Mesenchymal stem cell (in vitro differentiated cells and primary cell): ENCODE data around the gene KRT71.
A peak's percentile ranks its signal among the peaks of the same experiment; 100 is the strongest.

Source experiments
- DNase-seq: peaks from one replicate; pipeline ENCODE4 v3.0.0-alpha.2; 2013
- H2AFZ ChIP-seq: one replicate; pipeline ENCODE4 v1.6.1; 2013; ENCODE audit warnings: low read depth, mild to moderate bottlenecking, control low read depth, inconsistent platforms, low read length, moderate library complexity
- H2AK5ac ChIP-seq: 2 replicates; pipeline ENCODE4 v1.6.1; 2013; ENCODE audit warnings: low read length, moderate library complexity, mild to moderate bottlenecking, inconsistent platforms; ENCODE audit not compliant: severe bottlenecking
- H2BK120ac ChIP-seq: one replicate; pipeline ENCODE4 v1.6.1; 2013; ENCODE audit warnings: low read depth, mild to moderate bottlenecking, inconsistent platforms, low read length, moderate library complexity
- H2BK12ac ChIP-seq, 2 experiments: one replicate each; pipeline ENCODE4 v1.6.1; 2013; ENCODE audit warnings: inconsistent platforms in 2 of 2, low read length in 2 of 2, mild to moderate bottlenecking in 2 of 2, moderate library complexity in 2 of 2, control low read depth in 1 of 2
- H2BK15ac ChIP-seq: one replicate; pipeline ENCODE4 v1.6.1; 2013; ENCODE audit warnings: mild to moderate bottlenecking, low read depth, inconsistent platforms; ENCODE audit not compliant: poor library complexity, severe bottlenecking
- H2BK5ac ChIP-seq: 2 replicates; pipeline ENCODE4 v1.6.1; 2013; ENCODE audit warnings: low read depth, mild to moderate bottlenecking, low read length, control low read depth, inconsistent platforms; ENCODE audit not compliant: poor library complexity, severe bottlenecking
- H3K14ac ChIP-seq, 2 experiments: one replicate each; pipeline ENCODE4 v1.6.1; 2013; ENCODE audit warnings: inconsistent platforms in 2 of 2, low read length in 2 of 2, control low read depth in 1 of 2, mild to moderate bottlenecking in 1 of 2, moderate library complexity in 1 of 2
- H3K18ac ChIP-seq, 2 experiments: one replicate each; pipeline ENCODE4 v1.6.1; 2013; ENCODE audit warnings: inconsistent platforms in 2 of 2, low read length in 2 of 2, control low read depth in 1 of 2, low read depth in 1 of 2, mild to moderate bottlenecking in 1 of 2
- H3K23ac ChIP-seq, 2 experiments: one replicate each; pipeline ENCODE4 v1.6.1; 2013; ENCODE audit warnings: inconsistent platforms in 2 of 2, low read length in 2 of 2, mild to moderate bottlenecking in 2 of 2, moderate library complexity in 2 of 2, control low read depth in 1 of 2
- H3K27ac ChIP-seq: 2 replicates; pipeline ENCODE4 v1.5.1; 2013; ENCODE audit warnings: mild to moderate bottlenecking, moderate library complexity, low read length, control low read depth, inconsistent platforms; ENCODE audit not compliant: poor library complexity, severe bottlenecking
- H3K27me3 ChIP-seq, 2 experiments: 2 replicates each; pipeline versions ENCODE4 v1.6.1 to v1.7.0; 2013; ENCODE audit warnings: low read length in 2 of 2, mild to moderate bottlenecking in 2 of 2, moderate library complexity in 2 of 2, control low read depth in 1 of 2, inconsistent platforms in 1 of 2; ENCODE audit not compliant: control insufficient read depth in 1 of 2, insufficient read depth in 1 of 2
- H3K36me3 ChIP-seq, 2 experiments: 2 replicates each; pipeline versions ENCODE4 v1.6.1 to v1.7.0; 2013; ENCODE audit warnings: low read length in 2 of 2, control low read depth in 1 of 2, inconsistent platforms in 1 of 2, low read depth in 1 of 2, mild to moderate bottlenecking in 1 of 2; ENCODE audit not compliant: insufficient read depth in 2 of 2, control insufficient read depth in 1 of 2
- H3K4ac ChIP-seq, 2 experiments: one replicate each; pipeline ENCODE4 v1.6.1; 2013; ENCODE audit warnings: inconsistent platforms in 2 of 2, low read length in 2 of 2, mild to moderate bottlenecking in 2 of 2, moderate library complexity in 2 of 2, control low read depth in 1 of 2, low read depth in 1 of 2
- H3K4me1 ChIP-seq: 2 replicates; pipeline ENCODE4 v1.6.1; 2013; ENCODE audit warnings: low read depth, low read length, control low read depth; ENCODE audit not compliant: control insufficient read depth, insufficient read depth
- H3K4me2 ChIP-seq: 2 replicates; pipeline ENCODE4 v1.6.1; 2013; ENCODE audit warnings: low read length, mild to moderate bottlenecking, inconsistent platforms; ENCODE audit not compliant: poor library complexity, severe bottlenecking
- H3K4me3 ChIP-seq, 2 experiments: 2 replicates each; pipeline versions ENCODE4 v1.5.1 to v1.7.0; 2013; ENCODE audit warnings: low read length in 2 of 2, mild to moderate bottlenecking in 2 of 2, control low read depth in 1 of 2, low read depth in 1 of 2; ENCODE audit not compliant: insufficient read depth in 1 of 2
- H3K79me1 ChIP-seq: replicated peaks from 2 replicates; pipeline ENCODE4 v1.6.1; 2013; ENCODE audit warnings: mild to moderate bottlenecking, control low read depth, low read length, inconsistent platforms; ENCODE audit not compliant: poor library complexity, severe bottlenecking
- H3K9ac ChIP-seq: 2 replicates; pipeline ENCODE4 v1.7.0; 2013; ENCODE audit warnings: mild to moderate bottlenecking, low read length, moderate library complexity
- H3K9me3 ChIP-seq: 2 replicates; pipeline ENCODE4 v1.7.0; 2013; ENCODE audit warnings: mild to moderate bottlenecking, low read length; ENCODE audit not compliant: control insufficient read depth
- H4K8ac ChIP-seq: one replicate; pipeline ENCODE4 v1.6.1; 2013; ENCODE audit warnings: inconsistent platforms, mild to moderate bottlenecking, low read length, moderate library complexity
- H4K91ac ChIP-seq: one replicate; pipeline ENCODE4 v1.6.1; 2013; ENCODE audit warnings: mild to moderate bottlenecking, low read length, inconsistent platforms
- WGBS: methylation state at CpG from one replicate; pipeline ENCODE4 v1.1.7; 2013; ENCODE audit warnings: mixed read lengths; 5-methylcytosine and 5-hydroxymethylcytosine counted together

Gene KRT71

DNA sequence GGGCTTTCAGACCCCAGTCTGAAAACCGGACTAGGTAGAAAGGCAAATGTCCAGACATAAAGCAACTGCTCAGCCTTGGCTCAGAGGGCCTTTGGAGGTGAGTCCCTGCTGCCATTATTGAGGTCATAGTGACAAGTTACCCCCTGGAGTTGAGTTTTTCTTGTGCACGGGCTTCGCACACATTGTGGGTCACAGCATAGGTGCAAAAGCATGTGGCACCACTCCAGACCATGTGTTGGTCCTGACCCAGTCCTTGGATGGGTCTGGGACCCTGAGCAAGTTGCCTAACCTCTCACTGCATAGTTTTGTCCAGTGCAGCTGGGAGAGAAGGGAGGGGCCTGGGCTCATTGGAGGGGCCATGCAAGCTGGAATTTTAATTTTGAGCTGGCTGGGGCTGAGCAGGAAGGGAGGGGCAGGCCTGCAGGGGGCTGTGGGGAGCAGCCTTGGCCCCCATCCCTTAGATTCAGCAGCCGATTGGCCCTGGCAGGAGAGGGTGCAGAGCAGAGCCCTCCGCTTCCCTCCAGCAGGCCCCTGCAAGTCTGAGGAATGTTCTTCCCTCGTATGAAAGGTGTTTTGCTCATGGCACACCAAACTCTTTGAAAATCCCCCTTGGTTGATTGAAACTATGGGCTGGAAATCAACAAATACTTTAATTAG is 28.6 kb downstream of the KRT71 start:
- Histone ChIP-seq H3K18ac (no peak overlapping the region), H3K36me3 (no peaks in the 10 kb centered on the region), H2BK15ac (no peak overlapping the region), H3K23ac (no peak overlapping the region), H3K4ac (no peak overlapping the region), H3K9me3 (no peaks in the 10 kb centered on the region), H3K4me2 (no peak overlapping the region), H3K27ac (no peak overlapping the region), H2AFZ (no peak overlapping the region), H2AK5ac (no peak overlapping the region), H4K8ac (no peak overlapping the region), H3K14ac (no peak overlapping the region), H2BK120ac (no peak overlapping the region), H4K91ac (no peak overlapping the region), H3K27me3 (peaks cover 19 to 73% of the 10 kb centered on the region in 2 experiments), H3K79me1 (no peaks in the 10 kb centered on the region), H3K9ac (no peak overlapping the region), H2BK5ac (no peak overlapping the region), H2BK12ac (no peak overlapping the region), H3K4me3 (no peak overlapping the region), H3K4me1 (no peaks in the 10 kb centered on the region)
- 78% methylated on average over 5 of the region's 6 CpGs for WGBS
- no peak for DNase-seq

DNA sequence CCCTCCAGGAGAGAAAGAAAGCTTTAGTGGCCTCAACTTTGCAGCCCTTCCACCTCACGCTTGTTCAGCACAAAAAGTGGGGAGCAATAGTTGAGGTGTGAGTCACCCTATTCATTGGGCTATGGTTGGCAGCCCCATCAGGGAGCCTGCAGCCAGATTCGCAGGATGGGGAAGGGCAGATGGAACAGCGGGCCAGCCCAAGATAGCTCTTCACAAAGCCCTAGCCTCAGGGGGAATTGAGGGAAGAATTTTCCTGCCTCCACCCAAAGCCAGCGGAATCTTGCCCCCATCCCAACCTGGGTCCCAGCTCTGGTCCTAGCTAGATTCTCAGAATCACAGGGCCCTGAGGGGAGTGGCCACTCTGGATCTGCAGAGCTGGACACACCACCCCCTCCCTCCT is 29.1 kb downstream of the KRT71 start:
- WGBS: 90% methylated on average over 4 of the region's 4 CpGs
- H3K9me3 ChIP-seq: no peaks in the 10 kb centered on the region
- no peak overlapping the region for H2BK15ac ChIP-seq
- H2BK120ac ChIP-seq: no peak overlapping the region
- no peaks in the 10 kb centered on the region for H3K79me1 ChIP-seq
- no peaks in the 10 kb centered on the region for H3K4me1 ChIP-seq
- no peak overlapping the region for H2AFZ ChIP-seq
- no peak overlapping the region for H2BK12ac ChIP-seq
- no peak overlapping the region for H4K91ac ChIP-seq
- H3K9ac ChIP-seq: no peak overlapping the region
- no peak overlapping the region for H3K4me3 ChIP-seq
- no peak for DNase-seq
- no peak overlapping the region for H3K27ac ChIP-seq
- H3K23ac ChIP-seq: no peak overlapping the region
- peaks cover 19 to 73% of the 10 kb centered on the region in 2 experiments for H3K27me3 ChIP-seq
- H2BK5ac ChIP-seq: no peak overlapping the region
- no peak overlapping the region for H3K4ac ChIP-seq
- no peak overlapping the region for H3K4me2 ChIP-seq
- no peak overlapping the region for H2AK5ac ChIP-seq
- H3K36me3 ChIP-seq: no peaks in the 10 kb centered on the region
- no peak overlapping the region for H4K8ac ChIP-seq
- H3K18ac ChIP-seq: no peak overlapping the region
- H3K14ac ChIP-seq: no peak overlapping the region

DNA sequence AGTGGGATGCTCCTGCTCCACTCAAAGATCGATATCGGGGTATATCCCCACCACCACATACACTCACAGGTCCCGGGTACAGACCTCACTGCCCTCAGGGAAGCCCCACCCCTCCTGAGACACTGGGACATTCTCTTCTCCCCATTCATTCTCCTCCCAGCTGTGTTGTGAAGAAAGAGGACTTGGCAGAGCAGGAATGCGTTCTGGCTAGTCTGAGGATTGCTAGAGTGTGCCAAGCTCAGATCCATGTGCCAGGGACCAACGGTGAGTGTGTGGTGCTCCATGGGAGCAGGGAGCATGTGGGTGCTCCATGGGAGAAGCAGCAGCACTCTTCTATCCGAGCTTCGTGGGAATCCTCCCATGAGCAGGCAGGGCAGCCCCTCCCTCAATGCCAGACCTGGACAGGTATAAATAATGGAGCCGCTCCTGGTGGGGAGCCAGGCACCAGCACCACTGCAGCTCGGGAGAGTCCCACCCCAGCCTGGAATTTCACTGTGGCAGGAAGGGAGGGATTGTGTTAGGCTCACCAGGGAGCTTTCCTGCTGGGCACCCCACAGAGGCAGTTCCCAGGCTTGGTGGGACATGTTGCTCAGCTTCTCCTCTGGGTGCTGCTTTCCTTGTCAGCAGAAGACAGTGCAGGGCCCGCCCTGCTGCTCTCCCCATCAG is 30.5 kb downstream of the KRT71 start:
- Histone ChIP-seq H3K27ac (no peak overlapping the region), H3K23ac (no peak overlapping the region), H2BK15ac (no peak overlapping the region), H2BK12ac (no peak overlapping the region), H3K79me1 (no peaks in the 10 kb centered on the region), H2BK120ac (no peak overlapping the region), H3K27me3 (peaks cover 19 to 85% of the 10 kb centered on the region in 2 experiments), H2AFZ (peak overlapping the region; percentile 20), H4K8ac (no peak overlapping the region), H3K36me3 (no peaks in the 10 kb centered on the region), H3K14ac (no peak overlapping the region), H3K4me1 (no peaks in the 10 kb centered on the region), H3K9ac (no peak overlapping the region), H3K9me3 (no peaks in the 10 kb centered on the region), H2BK5ac (no peak overlapping the region), H2AK5ac (no peak overlapping the region), H3K4me2 (no peak overlapping the region), H3K18ac (no peak overlapping the region), H3K4me3 (no peak overlapping the region), H4K91ac (no peak overlapping the region), H3K4ac (no peak overlapping the region)
- 79% methylated on average over 10 of the region's 10 CpGs for WGBS
- DNase-seq: no peak

DNA sequence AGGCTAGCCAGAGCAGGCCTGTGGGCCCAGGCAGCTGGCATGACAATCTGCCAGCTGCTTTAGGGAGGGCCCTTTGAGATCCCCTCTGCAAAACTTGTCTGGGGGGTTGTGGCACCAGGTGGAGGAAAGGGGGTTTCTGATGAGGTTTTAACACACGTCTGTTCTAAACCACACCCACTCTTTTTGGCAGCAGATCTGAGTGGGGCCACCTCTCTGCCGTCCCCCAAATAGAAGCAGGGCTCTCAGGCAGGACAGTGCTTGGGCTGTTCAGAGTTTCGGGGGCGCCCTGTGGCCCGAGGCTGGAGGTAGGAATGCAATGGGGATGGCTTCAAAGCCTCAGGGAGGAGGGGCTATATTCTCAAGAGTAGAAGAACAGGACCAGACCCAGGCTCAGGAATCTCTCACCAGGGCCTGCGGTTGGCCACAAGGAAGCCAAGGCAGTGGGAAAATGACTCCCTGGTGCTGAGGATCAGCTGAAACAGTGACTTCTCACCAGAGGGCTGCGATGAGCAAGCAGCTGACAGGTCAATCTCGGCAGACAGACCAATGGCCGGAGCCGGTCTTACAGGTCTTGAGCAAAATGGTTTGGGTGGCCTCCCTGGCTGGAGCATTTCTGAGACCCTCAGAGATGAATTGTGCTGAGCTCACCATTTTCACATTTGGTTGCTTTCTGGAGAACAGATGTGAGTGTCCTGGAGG is 31.2 kb downstream of the KRT71 start:
- 69% methylated on average over 9 of the region's 10 CpGs for WGBS
- no peak for DNase-seq
- Histone ChIP-seq H4K91ac (no peak overlapping the region), H3K23ac (no peak overlapping the region), H2BK5ac (no peak overlapping the region), H2BK12ac (no peak overlapping the region), H2BK15ac (no peak overlapping the region), H3K27me3 (peaks cover 19 to 87% of the 10 kb centered on the region in 2 experiments), H3K79me1 (no peaks in the 10 kb centered on the region), H3K9ac (no peak overlapping the region), H3K18ac (no peak overlapping the region), H3K36me3 (no peaks in the 10 kb centered on the region), H3K4me1 (no peaks in the 10 kb centered on the region), H3K4ac (no peak overlapping the region), H3K14ac (no peak overlapping the region), H3K27ac (no peak overlapping the region), H4K8ac (no peak overlapping the region), H3K4me3 (no peak overlapping the region), H3K9me3 (no peaks in the 10 kb centered on the region), H2AK5ac (no peak overlapping the region), H3K4me2 (no peak overlapping the region), H2BK120ac (no peak overlapping the region), H2AFZ (no peak overlapping the region)
